Hippocampal formation (tissue), 2 donors: Measurements from ENCODE around the gene NCMAP.

Experiments
- DNase-seq, 2 donors: peaks; one replicate each; lab custom pipeline; 2025; lab: John Stamatoyannopoulos, UW

Gene NCMAP

GRCh38 chr1:24621121-24621520, 65.2 kb downstream of the NCMAP start:
- no peak for DNase-seq

DNA sequence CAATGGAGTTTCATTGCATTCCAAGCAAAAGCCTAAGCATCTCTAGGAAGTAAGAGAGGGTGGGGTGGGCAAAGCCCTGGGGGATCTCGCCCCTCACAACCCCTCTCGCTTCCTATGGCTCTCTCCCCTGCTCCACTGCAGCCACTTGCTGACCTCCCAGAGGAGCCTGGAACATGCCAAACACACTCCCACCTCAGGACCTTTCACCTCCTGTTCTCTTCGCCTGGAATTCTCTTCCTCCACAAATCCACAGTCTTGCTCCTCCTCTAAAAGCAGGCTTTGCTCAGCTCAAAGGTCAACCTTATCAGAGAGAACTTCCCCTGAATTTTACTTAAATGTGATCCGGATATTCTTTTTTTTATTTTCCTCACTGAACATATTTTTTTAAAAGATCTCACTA, 66.3 kb downstream of the NCMAP start:
- DNase-seq, result no peak

GRCh38 chr1:24632832-24633175, 76.9 kb downstream of the NCMAP start:
- DNase-seq, result no peak

DNA sequence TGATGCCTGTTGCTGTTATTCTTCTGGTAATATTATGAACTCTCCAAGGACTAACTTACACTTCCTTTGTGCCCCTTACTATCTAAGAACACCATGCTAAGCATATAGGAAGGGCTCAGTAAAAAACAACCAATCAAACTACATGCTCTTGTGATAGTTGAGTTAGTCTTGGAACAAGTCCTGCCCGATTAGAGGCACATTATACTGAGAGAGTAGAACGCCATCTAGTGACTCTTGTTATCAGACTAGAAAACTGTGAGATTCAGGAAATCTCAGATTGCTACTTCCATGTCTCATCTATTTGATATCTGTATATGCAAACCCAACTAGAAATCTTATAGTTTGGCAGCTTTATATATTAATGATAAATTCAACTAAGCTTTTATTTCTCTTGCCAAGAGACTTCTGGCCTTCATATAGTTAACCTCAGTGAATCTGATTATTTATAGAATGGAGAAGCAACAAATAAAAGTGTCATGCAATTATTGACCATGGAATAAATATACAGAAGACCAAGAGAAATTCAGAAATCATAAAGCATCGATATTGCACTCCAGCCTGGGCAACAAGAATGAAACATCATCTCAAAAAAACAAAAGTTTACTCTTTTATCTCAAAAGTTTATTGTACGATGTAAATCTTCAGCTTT, 79.4 kb downstream of the NCMAP start:
- DNase-seq, result peak in 1 of 2 donors; percentile 93

DNA sequence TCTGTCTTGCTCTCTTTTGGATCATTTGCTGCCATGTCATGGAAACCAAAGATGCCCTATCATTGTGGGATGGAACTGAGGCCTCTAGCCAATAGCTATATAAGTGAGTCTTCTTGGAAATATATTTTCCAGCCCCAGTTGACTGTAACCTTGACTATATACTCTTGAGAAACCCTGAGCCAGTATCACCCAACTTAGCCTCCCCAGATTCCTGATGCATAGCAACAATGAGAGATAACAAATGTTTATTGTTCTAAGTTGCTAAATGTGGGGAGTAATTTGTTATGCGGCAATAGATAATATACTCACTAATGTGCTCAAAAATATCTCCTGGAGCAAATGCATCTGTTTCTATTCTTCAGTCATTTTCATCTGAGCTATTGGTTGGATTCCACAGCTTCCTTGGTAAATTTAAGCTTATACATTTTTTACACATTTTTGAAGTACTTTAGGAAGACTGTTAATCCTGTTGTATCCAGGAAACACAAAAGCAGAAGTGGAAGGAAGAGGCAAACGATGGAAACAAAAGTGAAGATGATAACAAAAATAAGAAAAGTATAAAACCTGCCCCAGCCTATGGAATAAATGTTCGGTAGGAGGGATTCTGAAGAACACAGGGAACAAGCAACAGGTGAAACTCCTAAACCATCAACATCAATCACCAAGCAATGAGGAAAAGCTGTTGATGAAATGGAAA, 80.9 kb downstream of the NCMAP start:
- no peak for DNase-seq

DNA sequence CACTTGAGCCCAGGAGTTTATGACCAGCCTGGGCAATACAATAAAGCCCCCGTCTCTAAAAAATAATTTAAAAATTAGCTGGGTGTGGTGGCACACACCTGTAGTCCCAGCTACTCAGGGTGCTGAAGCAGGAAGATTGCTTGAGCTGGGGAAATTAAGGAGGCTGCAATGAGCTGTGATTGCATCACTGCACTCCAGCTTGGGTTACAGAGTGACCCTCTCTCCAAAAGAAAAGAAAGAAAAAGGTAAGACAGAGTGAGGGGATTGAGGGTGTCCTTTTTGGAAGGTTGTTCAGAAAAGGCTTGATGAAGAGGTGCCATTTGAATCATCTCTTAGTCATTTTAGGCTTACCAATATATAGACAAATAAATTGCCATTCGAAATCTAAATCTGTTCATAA, 83.2 kb downstream of the NCMAP start:
- DNase-seq, result no peak

DNA sequence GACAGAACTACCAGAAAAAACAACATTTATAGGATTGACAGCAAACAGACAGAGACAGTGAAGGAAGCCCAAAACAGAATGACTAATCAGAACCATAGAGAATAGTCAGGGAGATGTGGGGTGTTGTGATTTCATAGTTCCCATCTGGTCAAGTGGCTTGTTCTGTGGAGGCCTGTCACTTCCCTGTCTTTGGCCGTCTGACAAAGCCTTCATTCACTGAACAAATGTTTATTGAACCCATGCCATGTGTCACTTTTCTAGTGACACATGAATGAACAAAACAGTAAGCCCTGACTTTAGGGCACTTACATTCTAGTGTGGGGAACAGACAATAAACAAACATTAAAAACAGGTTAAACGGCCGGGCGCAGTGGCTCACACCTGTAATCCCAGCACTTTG, 84.0 kb downstream of the NCMAP start:
- DNase-seq, result peak in 1 of 2 donors; percentile 31

DNA sequence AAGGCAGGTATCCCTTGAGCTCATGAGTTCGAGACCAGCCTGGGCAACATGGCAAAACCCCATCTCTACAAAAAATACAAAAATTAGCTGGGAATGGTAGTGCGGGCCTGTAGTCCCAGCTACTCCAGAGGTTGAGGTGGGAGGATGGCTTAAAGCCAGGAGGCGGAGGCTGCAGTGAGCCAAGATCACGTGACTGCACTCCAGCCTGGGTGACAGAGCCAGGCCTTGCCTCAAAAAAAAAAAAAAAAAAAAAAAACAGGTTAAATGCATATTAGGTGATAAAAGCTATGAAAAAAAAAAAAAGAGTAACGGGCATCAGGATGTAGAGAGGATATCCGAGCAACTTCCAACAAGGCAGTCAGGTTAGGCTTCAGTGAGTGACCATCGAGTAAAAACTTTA, 84.4 kb downstream of the NCMAP start:
- no peak for DNase-seq

GRCh38 chr1:24641646-24642151, 85.8 kb downstream of the NCMAP start:
- no peak for DNase-seq

GRCh38 chr1:24642481-24643362, 86.8 kb downstream of the NCMAP start, which contains the start of gene SRRM1:
SRRM1 (plus strand) TSS chr1:24643302; CDS start chr1:24643327, 25 bp downstream.
- peak; percentile 99 to 100 for DNase-seq

DNA sequence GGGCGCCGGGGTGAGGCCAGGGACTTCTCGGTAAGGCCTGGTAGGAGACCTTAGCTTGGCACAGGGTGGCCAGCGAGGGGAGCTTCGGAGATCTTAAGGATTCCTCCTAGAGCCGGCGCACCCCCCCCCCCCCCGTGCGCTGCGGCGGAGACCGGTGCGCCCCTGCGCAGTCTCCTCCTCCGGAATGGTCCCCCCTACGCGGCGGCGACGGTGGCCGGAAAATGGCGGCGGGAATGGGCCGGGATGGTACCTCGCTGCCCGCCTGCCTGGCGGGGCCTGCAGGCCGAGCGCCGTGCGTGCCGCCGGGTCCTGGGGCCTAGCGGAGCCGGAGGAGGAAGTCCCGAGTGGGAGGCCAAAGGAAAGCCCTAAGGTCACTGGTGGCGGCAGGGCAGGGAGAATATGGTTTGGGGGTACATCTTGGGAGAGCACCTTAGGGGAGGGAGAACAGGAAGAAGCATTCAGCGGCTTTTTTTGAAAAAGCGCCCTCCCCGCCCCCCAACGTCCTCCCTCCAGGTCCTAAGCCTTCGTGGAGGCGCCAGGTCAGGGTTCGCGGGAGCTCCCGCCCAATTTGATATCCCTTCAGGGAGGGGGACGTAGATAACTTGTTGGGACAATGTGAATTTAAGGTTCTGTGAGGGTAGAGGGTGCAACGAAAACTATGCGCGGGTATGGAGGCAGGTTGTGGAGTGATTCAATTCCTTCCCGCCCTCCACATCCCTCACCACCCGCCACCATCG, 87.6 kb downstream of the NCMAP start:
- DNase-seq, result no peak

DNA sequence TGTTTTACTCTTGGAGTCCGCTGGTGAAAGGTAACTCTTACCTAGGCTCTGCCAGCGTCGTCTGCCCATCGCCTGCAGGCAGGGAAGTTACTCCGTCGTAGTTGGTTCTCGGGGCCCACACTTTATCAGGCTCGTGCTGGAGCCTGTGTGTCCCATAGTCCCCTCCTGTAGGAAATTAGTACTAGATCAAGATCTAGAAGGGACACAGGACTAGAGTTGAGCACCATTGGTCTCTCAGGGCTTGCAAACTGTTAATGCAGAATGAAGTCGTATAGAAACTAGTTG, 88.2 kb downstream of the NCMAP start:
- no peak for DNase-seq

GRCh38 chr1:24648919-24649318, 93.0 kb downstream of the NCMAP start:
- DNase-seq, result no peak

DNA sequence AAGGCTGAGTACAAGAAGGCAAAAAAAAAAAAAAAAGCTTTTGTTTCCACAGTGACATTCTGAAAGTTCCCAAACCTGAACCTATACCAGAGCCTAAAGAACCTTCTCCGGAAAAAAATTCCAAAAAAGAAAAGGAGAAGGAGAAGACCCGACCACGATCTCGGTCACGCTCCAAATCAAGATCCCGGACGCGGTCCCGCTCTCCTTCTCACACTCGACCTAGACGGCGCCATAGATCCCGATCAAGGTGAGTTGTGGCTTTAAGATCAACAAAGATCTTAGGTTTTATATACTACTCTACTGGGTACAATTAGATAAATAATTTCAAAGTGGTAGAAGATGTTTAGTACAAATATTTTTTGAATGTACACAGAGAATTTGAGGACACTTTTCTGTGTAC, 96.5 kb downstream of the NCMAP start:
- no peak for DNase-seq

- no peak for DNase-seq
These were observed 98.1 kb downstream of the NCMAP start for GRCh38 chr1:24654010-24654409.

GRCh38 chr1:24656046-24656445, 100.2 kb downstream of the NCMAP start:
- no peak for DNase-seq

- DNase-seq, result no peak
These were observed 101.9 kb downstream of the NCMAP start for GRCh38 chr1:24657781-24658180.
